GM19240 (cell line): Measurements from ENCODE around the gene ADARB1.
"Not testable (repeated sequence)": the region's sequence is repeated elsewhere in the genome, so short reads cannot be mapped to it uniquely, and the experiment has no call there.

Experiments
- DNase-seq: peaks from one replicate; pipeline ENCODE4 v3.0.0; 2011; ENCODE audit warnings: low spot score; ENCODE audit not compliant: insufficient read length

Gene ADARB1

GRCh38 chr21:45074048-45074817 lies at the start of gene ADARB1:
TSS of gene ADARB1 (plus strand) at chr21:45074580. CDS start at chr21:45171657, 97,077 bp downstream.
- peak; percentile 80 for DNase-seq

GRCh38 chr21:45026066-45026745 lies 48.2 kb upstream of the ADARB1 start:
- no peak for DNase-seq

- no peak for DNase-seq
These were observed 47.6 kb upstream of the ADARB1 start for GRCh38 chr21:45026826-45027225.

- no peak for DNase-seq
These were observed 46.9 kb upstream of the ADARB1 start for GRCh38 chr21:45027241-45028196.

GRCh38 chr21:45028645-45029044 lies 45.7 kb upstream of the ADARB1 start:
- not testable (repeated sequence) for DNase-seq

- no peak for DNase-seq
These were observed 45.0 kb upstream of the ADARB1 start for GRCh38 chr21:45029298-45029947.

- no peak for DNase-seq
These were observed 44.3 kb upstream of the ADARB1 start for GRCh38 chr21:45029948-45030681.

GRCh38 chr21:45030682-45031570 lies 43.5 kb upstream of the ADARB1 start:
- no peak for DNase-seq

- DNase-seq, result no peak
These were observed 42.7 kb upstream of the ADARB1 start for GRCh38 chr21:45031571-45032191.

- DNase-seq, result no peak
These were observed 42.0 kb upstream of the ADARB1 start for GRCh38 chr21:45032332-45032731.

- no peak for DNase-seq
These were observed 41.2 kb upstream of the ADARB1 start for GRCh38 chr21:45032977-45033710.

- no peak for DNase-seq
These were observed 40.4 kb upstream of the ADARB1 start for GRCh38 chr21:45033791-45034555.

- DNase-seq, result no peak
These were observed 39.6 kb upstream of the ADARB1 start for GRCh38 chr21:45034556-45035476.

- DNase-seq, result no peak
These were observed 38.9 kb upstream of the ADARB1 start for GRCh38 chr21:45035477-45035848.

GRCh38 chr21:45036630-45037029 lies 37.8 kb upstream of the ADARB1 start:
- no peak for DNase-seq

- no peak for DNase-seq
These were observed 36.4 kb upstream of the ADARB1 start for GRCh38 chr21:45037986-45038385.
